K562 (cell line): ENCODE results near the gene PPEF2. TPM values are rescaled to one million over a fixed set of nuclear protein-coding genes. Genes with fewer than 3 reads are reported as not detected.

ENCODE experiments used
- polyA plus RNA-seq, 8 experiments: library from polyadenylated mRNA; depleted of rRNA in 4 of 8; stranded (reverse) in 5 of 8; unstranded in 3 of 8; fragments of >200 nt; fragmentation: Nextera tagmentation in 2 of 8; fragmentation: Illumina TruSeq in 1 of 8; extraction: Ambion mirVana in 2 of 8; extraction: Trizol in 1 of 8; gene quantifications; 2 replicates each; pipeline versions ENCODE4 v1.2.1 to v1.2.3, GENCODE V29; 2011 to 2014; ENCODE audit warnings: inconsistent platforms in 1 of 8, missing spikeins in 1 of 8
- small RNA-seq: library from RNA; depleted of rRNA; stranded (forward); fragments of <200 nt; gene quantifications from one replicate; pipeline ENCODE3, GENCODE V24; 2014
- total RNA-seq, 7 experiments: library from RNA; depleted of rRNA in 6 of 7; stranded (reverse); fragments of >200 nt in 6 of 7; fragmentation: Illumina TruSeq in 2 of 7; extraction: Trizol in 2 of 7; gene quantifications; 2 replicates each; pipeline versions ENCODE4 v1.2.1 to v1.2.3, GENCODE V29; 2011 to 2021; ENCODE audit warnings: low replicate concordance in 1 of 7

The PPEF2 gene
- total and polyA plus RNA-seq, 9 of the 15 experiments (the other 6 are each of a cell fraction or from before 2014, with no cell fraction given), result not detected

Small RNAs within 50 kb of the gene (small RNA-seq; reads per million reads assigned to genes)
- not detected for gene RNU2-16P

Other genes with a start within 250 kb of the PPEF2 start
Only the 7 nearest of the 9 such genes appear.
- 48.5 and 54.0 TPM in 2 replicates for gene USO1, start 177.9 kb downstream of the PPEF2 start, total RNA-seq (2014; rRNA removed)
- 76.2 and 80.2 TPM in 2 replicates for gene USO1, start 177.9 kb downstream of the PPEF2 start, total RNA-seq (2014; rRNA removed; fragmentation: Illumina TruSeq; extraction: Trizol)
- 68.7 and 72.8 TPM in 2 replicates for gene USO1, start 177.9 kb downstream of the PPEF2 start, total RNA-seq (2015; rRNA removed; fragmentation: Illumina TruSeq; extraction: Trizol)
- gene USO1, start 177.9 kb downstream of the PPEF2 start, total RNA-seq (2021), result 45.3 and 48.0 TPM in 2 replicates
- gene USO1, start 177.9 kb downstream of the PPEF2 start, polyA plus RNA-seq (2011; rRNA removed), result 87.5 and 97.8 TPM in 2 replicates
- 54.5 and 71.6 TPM in 2 replicates for gene USO1, start 177.9 kb downstream of the PPEF2 start, polyA plus RNA-seq (2014; fragmentation: Illumina TruSeq; extraction: Trizol)
- gene USO1, start 177.9 kb downstream of the PPEF2 start, polyA plus RNA-seq (2014; fragmentation: Nextera tagmentation; extraction: Ambion mirVana), result 10 to 100 TPM; 19.3 to 22.1 TPM
- gene USO1, start 177.9 kb downstream of the PPEF2 start, polyA plus RNA-seq (2014; rRNA removed), result 44.3 and 45.1 TPM in 2 replicates
- 6.8 and 10.3 TPM in 2 replicates for gene NAAA, start 38.6 kb upstream of the PPEF2 start, total RNA-seq (2014; rRNA removed)
- 5.1 and 5.2 TPM in 2 replicates for gene NAAA, start 38.6 kb upstream of the PPEF2 start, total RNA-seq (2014; rRNA removed; fragmentation: Illumina TruSeq; extraction: Trizol)
- gene NAAA, start 38.6 kb upstream of the PPEF2 start, total RNA-seq (2015; rRNA removed; fragmentation: Illumina TruSeq; extraction: Trizol), result 6.6 and 6.7 TPM in 2 replicates
- 5.4 and 7.5 TPM in 2 replicates for gene NAAA, start 38.6 kb upstream of the PPEF2 start, total RNA-seq (2021)
- gene NAAA, start 38.6 kb upstream of the PPEF2 start, polyA plus RNA-seq (2011; rRNA removed), result 6.0 and 7.9 TPM in 2 replicates
- 5.9 and 6.4 TPM in 2 replicates for gene NAAA, start 38.6 kb upstream of the PPEF2 start, polyA plus RNA-seq (2014; fragmentation: Illumina TruSeq; extraction: Trizol)
- gene NAAA, start 38.6 kb upstream of the PPEF2 start, polyA plus RNA-seq (2014; fragmentation: Nextera tagmentation; extraction: Ambion mirVana), result 1 to 10 TPM; 1.3 to 1.9 TPM
- gene NAAA, start 38.6 kb upstream of the PPEF2 start, polyA plus RNA-seq (2014; rRNA removed), result 7.3 and 9.4 TPM in 2 replicates
- gene SDAD1, start 88.5 kb upstream of the PPEF2 start, total RNA-seq (2014; rRNA removed), result 28.2 and 42.6 TPM in 2 replicates
- 54.1 and 64.9 TPM in 2 replicates for gene SDAD1, start 88.5 kb upstream of the PPEF2 start, total RNA-seq (2014; rRNA removed; fragmentation: Illumina TruSeq; extraction: Trizol)
- 46.6 and 48.6 TPM in 2 replicates for gene SDAD1, start 88.5 kb upstream of the PPEF2 start, total RNA-seq (2015; rRNA removed; fragmentation: Illumina TruSeq; extraction: Trizol)
- gene SDAD1, start 88.5 kb upstream of the PPEF2 start, total RNA-seq (2021), result 47.8 and 54.3 TPM in 2 replicates
- gene SDAD1, start 88.5 kb upstream of the PPEF2 start, polyA plus RNA-seq (2011; rRNA removed), result 21.7 and 30.4 TPM in 2 replicates
- 57.4 and 61.7 TPM in 2 replicates for gene SDAD1, start 88.5 kb upstream of the PPEF2 start, polyA plus RNA-seq (2014; fragmentation: Illumina TruSeq; extraction: Trizol)
- gene SDAD1, start 88.5 kb upstream of the PPEF2 start, polyA plus RNA-seq (2014; fragmentation: Nextera tagmentation; extraction: Ambion mirVana), result 100 to 1,000 TPM in 1 of 2 experiments, 10 to 100 TPM in 1; 71.4 to 115 TPM
- gene SDAD1, start 88.5 kb upstream of the PPEF2 start, polyA plus RNA-seq (2014; rRNA removed), result 30.3 and 32.1 TPM in 2 replicates
- gene CXCL9, start 105.1 kb upstream of the PPEF2 start, total RNA-seq (2014; rRNA removed), result not detected in 2 replicates
- not detected in 2 replicates for gene CXCL9, start 105.1 kb upstream of the PPEF2 start, total RNA-seq (2014; rRNA removed; fragmentation: Illumina TruSeq; extraction: Trizol)
- not detected in 2 replicates for gene CXCL9, start 105.1 kb upstream of the PPEF2 start, total RNA-seq (2015; rRNA removed; fragmentation: Illumina TruSeq; extraction: Trizol)
- not detected in 2 replicates for gene CXCL9, start 105.1 kb upstream of the PPEF2 start, total RNA-seq (2021)
- not detected in 2 replicates for gene CXCL9, start 105.1 kb upstream of the PPEF2 start, polyA plus RNA-seq (2011; rRNA removed)
- gene CXCL9, start 105.1 kb upstream of the PPEF2 start, polyA plus RNA-seq (2014; fragmentation: Illumina TruSeq; extraction: Trizol), result not detected in 2 replicates
- not detected for gene CXCL9, start 105.1 kb upstream of the PPEF2 start, polyA plus RNA-seq (2014; fragmentation: Nextera tagmentation; extraction: Ambion mirVana)
- not detected in 2 replicates for gene CXCL9, start 105.1 kb upstream of the PPEF2 start, polyA plus RNA-seq (2014; rRNA removed)
- gene CXCL10, start 121.0 kb upstream of the PPEF2 start, total RNA-seq (2014; rRNA removed), result not detected in 2 replicates
- not detected in 2 replicates for gene CXCL10, start 121.0 kb upstream of the PPEF2 start, total RNA-seq (2014; rRNA removed; fragmentation: Illumina TruSeq; extraction: Trizol)
- gene CXCL10, start 121.0 kb upstream of the PPEF2 start, total RNA-seq (2015; rRNA removed; fragmentation: Illumina TruSeq; extraction: Trizol), result 0.15 TPM in 1 of 2 replicates, not detected in the other
- gene CXCL10, start 121.0 kb upstream of the PPEF2 start, total RNA-seq (2021), result 0.18 TPM in 1 of 2 replicates, not detected in the other
- not detected in 2 replicates for gene CXCL10, start 121.0 kb upstream of the PPEF2 start, polyA plus RNA-seq (2011; rRNA removed)
- not detected in 2 replicates for gene CXCL10, start 121.0 kb upstream of the PPEF2 start, polyA plus RNA-seq (2014; fragmentation: Illumina TruSeq; extraction: Trizol)
- gene CXCL10, start 121.0 kb upstream of the PPEF2 start, polyA plus RNA-seq (2014; fragmentation: Nextera tagmentation; extraction: Ambion mirVana), result under 1 TPM in 1 of 2 experiments, not detected in 1; 0.06 TPM
- gene CXCL10, start 121.0 kb upstream of the PPEF2 start, polyA plus RNA-seq (2014; rRNA removed), result 0.08 TPM in 1 of 2 replicates, not detected in the other
- gene CXCL11, start 133.6 kb upstream of the PPEF2 start, total RNA-seq (2014; rRNA removed), result 3.3 and 4.5 TPM in 2 replicates
- gene CXCL11, start 133.6 kb upstream of the PPEF2 start, total RNA-seq (2014; rRNA removed; fragmentation: Illumina TruSeq; extraction: Trizol), result 6.8 and 8.9 TPM in 2 replicates
- 3.8 and 6.1 TPM in 2 replicates for gene CXCL11, start 133.6 kb upstream of the PPEF2 start, total RNA-seq (2015; rRNA removed; fragmentation: Illumina TruSeq; extraction: Trizol)
- gene CXCL11, start 133.6 kb upstream of the PPEF2 start, total RNA-seq (2021), result 4.0 and 4.5 TPM in 2 replicates
- gene CXCL11, start 133.6 kb upstream of the PPEF2 start, polyA plus RNA-seq (2011; rRNA removed), result 0.41 and 5.9 TPM in 2 replicates
- gene CXCL11, start 133.6 kb upstream of the PPEF2 start, polyA plus RNA-seq (2014; fragmentation: Illumina TruSeq; extraction: Trizol), result 5.8 and 9.1 TPM in 2 replicates
- gene CXCL11, start 133.6 kb upstream of the PPEF2 start, polyA plus RNA-seq (2014; fragmentation: Nextera tagmentation; extraction: Ambion mirVana), result 1 to 10 TPM; 2.1 to 2.3 TPM
- 5.6 and 6.2 TPM in 2 replicates for gene CXCL11, start 133.6 kb upstream of the PPEF2 start, polyA plus RNA-seq (2014; rRNA removed)
- 0.73 TPM in 1 of 2 replicates, not detected in the other for gene ART3, start 172.3 kb upstream of the PPEF2 start, total RNA-seq (2014; rRNA removed)
- 0.54 and 0.98 TPM in 2 replicates for gene ART3, start 172.3 kb upstream of the PPEF2 start, total RNA-seq (2014; rRNA removed; fragmentation: Illumina TruSeq; extraction: Trizol)
- 0.75 and 0.76 TPM in 2 replicates for gene ART3, start 172.3 kb upstream of the PPEF2 start, total RNA-seq (2015; rRNA removed; fragmentation: Illumina TruSeq; extraction: Trizol)
- 0.54 and 0.69 TPM in 2 replicates for gene ART3, start 172.3 kb upstream of the PPEF2 start, total RNA-seq (2021)
- gene ART3, start 172.3 kb upstream of the PPEF2 start, polyA plus RNA-seq (2011; rRNA removed), result 0.12 and 1.4 TPM in 2 replicates
- 0.46 and 1.3 TPM in 2 replicates for gene ART3, start 172.3 kb upstream of the PPEF2 start, polyA plus RNA-seq (2014; fragmentation: Illumina TruSeq; extraction: Trizol)
- gene ART3, start 172.3 kb upstream of the PPEF2 start, polyA plus RNA-seq (2014; fragmentation: Nextera tagmentation; extraction: Ambion mirVana), result 1 to 10 TPM; 1.1 to 1.3 TPM
- 1.00 and 1.1 TPM in 2 replicates for gene ART3, start 172.3 kb upstream of the PPEF2 start, polyA plus RNA-seq (2014; rRNA removed)